HG03066 (cell line): Measurements from ENCODE around the gene MAPK7.

Experiments used
- ATAC-seq: cut with Tn5 transposase; IDR thresholded peaks from one replicate; pipeline ENCODE4 v1.9.1; 2021; ENCODE audit warnings: low read depth; ENCODE audit not compliant: unreplicated experiment

MAPK7 gene

DNA sequence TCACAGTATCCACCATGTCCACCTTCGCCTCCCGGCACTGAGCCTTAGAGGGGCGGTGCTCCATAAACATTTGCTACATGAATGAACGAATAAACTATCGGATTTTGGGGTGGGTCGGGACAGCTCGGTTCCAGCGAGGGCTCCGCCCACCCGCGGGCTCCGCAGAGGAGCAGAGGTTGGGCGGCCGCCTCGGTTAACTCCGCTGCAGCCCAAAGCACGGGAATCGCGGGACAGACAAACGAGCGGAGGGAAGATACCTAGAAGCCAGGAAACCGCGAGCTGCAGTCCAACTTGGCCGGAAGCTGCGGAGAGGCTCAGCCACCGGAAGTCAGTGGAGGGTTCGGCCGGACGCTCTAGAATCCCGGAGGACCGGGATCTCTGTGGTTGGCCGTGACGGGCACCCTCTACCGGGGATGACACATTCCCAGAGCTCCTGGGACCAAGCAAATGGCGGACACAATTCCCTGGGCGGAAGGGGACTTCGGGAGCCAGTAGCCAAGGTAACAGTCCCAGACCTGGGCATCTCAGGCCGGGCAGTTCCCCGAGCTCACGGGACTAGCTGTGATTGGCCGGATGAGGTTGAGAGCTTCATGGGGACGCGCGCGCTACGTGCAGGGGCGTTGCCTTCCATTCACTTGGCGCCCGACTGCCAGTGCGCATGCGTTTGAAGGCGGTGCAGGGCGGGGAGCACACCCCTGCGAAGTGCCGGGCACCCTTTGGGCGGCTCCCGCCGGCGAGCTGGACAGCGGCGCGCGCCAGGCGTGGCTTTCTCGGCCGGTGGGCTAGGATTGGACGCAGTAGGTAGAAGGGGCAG, 489 bp upstream of the MAPK7 start:
- peak; percentile 88 for ATAC-seq

DNA sequence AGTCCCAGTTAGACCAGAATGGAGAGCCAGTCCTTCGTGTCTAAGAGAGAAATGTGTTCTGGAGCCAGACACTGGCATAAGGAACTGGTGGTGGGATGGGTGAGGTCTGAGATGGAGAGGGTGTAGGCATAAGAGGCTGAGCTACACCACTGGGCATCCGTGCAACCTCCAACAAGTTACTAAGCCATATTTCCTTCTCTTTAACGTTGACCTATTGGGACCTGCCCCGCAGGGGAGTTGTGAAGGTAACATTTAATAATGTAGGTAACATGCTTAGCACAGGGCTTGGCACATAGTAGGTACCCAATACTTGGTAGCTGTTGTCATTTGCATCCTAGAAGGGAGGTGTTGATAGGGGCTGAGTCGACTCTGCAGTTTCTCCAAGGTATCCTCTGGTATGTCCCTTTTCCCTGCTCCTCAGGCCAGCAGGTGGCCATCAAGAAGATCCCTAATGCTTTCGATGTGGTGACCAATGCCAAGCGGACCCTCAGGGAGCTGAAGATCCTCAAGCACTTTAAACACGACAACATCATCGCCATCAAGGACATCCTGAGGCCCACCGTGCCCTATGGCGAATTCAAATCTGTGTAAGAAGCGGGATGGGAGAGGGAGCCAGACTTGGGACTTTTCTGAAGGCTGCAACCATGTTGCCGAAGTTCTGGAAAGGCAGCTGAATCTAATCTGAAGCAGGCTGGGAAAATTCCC, 1.2 kb downstream of the MAPK7 start:
- no peak for ATAC-seq

DNA sequence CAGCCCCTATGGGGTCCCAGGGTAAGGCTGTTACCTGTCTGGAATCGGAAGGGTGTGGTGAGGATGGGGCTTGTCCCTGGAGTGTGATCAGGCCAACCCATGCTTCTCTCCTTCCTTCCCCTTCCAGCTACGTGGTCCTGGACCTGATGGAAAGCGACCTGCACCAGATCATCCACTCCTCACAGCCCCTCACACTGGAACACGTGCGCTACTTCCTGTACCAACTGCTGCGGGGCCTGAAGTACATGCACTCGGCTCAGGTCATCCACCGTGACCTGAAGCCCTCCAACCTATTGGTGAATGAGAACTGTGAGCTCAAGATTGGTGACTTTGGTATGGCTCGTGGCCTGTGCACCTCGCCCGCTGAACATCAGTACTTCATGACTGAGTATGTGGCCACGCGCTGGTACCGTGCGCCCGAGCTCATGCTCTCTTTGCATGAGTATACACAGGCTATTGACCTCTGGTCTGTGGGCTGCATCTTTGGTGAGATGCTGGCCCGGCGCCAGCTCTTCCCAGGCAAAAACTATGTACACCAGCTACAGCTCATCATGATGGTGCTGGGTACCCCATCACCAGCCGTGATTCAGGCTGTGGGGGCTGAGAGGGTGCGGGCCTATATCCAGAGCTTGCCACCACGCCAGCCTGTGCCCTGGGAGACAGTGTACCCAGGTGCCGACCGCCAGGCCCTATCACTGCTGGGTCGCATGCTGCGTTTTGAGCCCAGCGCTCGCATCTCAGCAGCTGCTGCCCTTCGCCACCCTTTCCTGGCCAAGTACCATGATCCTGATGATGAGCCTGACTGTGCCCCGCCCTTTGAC, 2.4 kb downstream of the MAPK7 start:
- ATAC-seq = no peak

DNA sequence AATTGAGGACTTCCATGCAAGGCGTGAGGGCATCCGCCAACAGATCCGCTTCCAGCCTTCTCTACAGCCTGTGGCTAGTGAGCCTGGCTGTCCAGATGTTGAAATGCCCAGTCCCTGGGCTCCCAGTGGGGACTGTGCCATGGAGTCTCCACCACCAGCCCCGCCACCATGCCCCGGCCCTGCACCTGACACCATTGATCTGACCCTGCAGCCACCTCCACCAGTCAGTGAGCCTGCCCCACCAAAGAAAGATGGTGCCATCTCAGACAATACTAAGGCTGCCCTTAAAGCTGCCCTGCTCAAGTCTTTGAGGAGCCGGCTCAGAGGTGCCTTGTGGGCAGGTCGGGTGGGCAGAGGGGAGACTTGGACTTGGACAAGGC, 3.1 kb downstream of the MAPK7 start:
- no peak for ATAC-seq

DNA sequence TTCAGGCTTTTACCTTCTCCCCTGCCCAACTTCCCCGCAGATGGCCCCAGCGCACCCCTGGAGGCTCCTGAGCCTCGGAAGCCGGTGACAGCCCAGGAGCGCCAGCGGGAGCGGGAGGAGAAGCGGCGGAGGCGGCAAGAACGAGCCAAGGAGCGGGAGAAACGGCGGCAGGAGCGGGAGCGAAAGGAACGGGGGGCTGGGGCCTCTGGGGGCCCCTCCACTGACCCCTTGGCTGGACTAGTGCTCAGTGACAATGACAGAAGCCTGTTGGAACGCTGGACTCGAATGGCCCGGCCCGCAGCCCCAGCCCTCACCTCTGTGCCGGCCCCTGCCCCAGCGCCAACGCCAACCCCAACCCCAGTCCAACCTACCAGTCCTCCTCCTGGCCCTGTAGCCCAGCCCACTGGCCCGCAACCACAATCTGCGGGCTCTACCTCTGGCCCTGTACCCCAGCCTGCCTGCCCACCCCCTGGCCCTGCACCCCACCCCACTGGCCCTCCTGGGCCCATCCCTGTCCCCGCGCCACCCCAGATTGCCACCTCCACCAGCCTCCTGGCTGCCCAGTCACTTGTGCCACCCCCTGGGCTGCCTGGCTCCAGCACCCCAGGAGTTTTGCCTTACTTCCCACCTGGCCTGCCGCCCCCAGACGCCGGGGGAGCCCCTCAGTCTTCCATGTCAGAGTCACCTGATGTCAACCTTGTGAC, 3.6 kb downstream of the MAPK7 start:
- ATAC-seq = no peak

DNA sequence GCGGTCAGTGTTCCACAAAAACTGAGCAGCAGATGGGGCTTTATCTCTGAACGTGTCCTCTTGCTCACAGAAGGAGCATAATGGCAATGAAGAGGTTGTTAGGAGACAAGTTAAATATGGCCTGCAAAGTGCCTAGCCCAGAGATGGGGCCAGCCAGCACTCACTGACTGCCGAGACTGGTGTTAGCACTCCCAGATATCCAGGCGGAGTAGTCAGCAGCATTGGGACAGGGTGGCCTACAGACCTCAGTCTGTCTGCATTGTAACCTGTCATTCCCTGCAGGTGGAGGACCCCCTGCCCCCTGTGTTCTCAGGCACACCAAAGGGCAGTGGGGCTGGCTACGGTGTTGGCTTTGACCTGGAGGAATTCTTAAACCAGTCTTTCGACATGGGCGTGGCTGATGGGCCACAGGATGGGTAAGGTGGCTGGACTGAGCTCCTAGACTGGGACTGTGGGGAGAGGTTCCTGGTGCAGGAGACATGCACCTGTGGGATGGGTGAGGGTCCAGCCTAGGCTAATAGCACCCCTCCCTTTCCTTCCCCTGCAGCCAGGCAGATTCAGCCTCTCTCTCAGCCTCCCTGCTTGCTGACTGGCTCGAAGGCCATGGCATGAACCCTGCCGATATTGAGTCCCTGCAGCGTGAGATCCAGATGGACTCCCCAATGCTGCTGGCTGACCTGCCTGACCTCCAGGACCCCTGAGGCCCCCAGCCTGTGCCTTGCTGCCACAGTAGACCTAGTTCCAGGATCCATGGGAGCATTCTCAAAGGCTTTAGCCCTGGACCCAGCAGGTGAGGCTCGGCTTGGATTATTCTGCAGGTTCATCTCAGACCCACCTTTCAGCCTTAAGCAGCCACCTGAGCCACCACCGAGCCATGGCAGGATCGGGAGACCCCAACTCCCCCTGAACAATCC, 4.5 kb downstream of the MAPK7 start:
- no peak for ATAC-seq

DNA sequence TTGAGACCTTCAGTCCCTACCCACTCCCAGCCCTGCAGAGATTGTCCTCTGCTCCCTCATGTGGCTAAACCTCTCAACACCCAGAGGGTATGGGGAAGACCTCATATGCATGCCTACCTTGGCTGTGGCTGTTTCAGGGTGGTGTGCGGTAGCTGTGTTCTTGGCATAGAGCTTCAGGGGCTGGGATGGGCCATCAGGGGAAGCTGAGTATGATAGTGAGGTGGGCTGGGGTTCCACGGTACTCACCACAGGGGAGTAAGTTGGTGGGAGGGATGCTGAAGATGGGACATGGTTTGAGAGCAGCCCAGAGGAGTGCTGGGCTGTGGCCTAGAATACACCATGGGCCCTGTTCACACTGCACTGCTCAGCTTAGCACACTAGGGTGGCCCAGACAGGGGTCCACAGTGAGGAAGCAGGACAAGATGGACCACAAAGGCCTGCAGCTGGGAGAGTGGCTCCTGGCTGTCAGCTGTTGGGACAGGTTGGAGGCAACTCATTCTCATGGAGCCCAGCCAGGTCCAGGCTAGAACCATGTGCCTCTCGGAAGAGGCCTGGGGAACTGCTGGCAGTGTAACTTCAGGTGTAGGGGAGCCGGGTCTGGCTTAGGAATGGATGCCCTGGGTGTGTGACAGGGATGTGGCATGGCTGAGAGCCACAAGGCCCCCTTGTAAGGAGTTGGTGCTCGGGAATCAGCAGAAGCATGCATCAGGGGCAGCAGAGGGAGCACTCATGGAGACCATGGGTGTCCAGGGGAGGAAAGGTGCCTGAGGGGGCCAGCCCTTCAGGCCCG, 5.6 kb downstream of the MAPK7 start:
- no peak for ATAC-seq

DNA sequence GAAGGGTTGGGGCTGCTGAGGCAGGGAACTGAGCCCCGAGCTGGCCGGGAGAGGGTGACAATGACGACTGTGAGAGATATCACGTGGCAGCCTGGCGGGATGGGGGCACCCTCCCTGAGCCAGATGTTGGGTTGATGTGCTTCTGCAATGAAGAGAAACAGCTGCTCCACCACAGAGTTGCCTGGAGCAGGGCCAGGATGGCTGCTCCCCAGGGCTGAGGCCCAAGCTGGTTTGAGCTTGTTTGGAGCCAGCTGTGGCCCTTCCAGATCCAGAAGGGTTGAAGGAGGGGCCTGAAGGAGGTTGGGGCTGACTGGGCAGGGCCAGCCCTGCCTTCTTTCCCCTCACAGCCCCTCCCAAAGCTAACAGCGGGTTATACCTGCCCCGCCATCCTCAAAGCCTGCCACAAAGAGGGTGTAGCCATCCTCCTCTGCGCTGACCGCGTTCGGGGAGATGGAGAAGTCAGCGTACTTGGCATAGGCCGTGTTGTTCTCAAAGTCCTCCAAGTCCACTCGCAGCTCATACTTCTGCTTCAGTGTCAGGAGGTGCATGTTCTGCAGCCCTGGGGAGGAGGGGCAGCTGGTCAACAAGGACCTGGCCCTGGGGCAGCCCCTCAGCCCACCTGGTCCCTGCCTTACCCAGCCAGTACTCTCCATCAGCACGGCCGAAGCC, 6.6 kb downstream of the MAPK7 start:
- ATAC-seq = no peak

DNA sequence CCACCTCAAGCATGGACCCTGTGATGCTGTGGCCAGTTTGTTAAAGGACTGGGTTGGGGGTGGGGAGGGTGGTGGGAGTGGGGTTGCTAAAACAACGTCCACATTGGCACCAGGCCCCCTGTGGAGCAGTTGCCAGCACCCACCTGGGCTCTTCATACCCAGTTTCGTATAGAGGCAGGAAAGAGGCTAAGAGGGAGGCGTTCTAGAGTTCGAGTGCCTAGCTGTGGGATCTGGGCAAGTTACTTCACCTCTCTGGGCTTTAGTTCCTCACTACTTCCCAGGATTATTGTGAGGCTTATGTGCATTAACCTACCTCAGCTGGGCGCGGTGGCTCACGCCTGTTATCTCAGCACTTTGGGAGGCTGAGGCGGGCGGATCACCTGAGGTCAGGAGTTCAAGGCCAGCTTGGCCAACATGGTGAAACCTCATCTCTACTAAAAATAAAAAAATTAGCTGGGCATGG, 7.3 kb downstream of the MAPK7 start:
- ATAC-seq = no peak

DNA sequence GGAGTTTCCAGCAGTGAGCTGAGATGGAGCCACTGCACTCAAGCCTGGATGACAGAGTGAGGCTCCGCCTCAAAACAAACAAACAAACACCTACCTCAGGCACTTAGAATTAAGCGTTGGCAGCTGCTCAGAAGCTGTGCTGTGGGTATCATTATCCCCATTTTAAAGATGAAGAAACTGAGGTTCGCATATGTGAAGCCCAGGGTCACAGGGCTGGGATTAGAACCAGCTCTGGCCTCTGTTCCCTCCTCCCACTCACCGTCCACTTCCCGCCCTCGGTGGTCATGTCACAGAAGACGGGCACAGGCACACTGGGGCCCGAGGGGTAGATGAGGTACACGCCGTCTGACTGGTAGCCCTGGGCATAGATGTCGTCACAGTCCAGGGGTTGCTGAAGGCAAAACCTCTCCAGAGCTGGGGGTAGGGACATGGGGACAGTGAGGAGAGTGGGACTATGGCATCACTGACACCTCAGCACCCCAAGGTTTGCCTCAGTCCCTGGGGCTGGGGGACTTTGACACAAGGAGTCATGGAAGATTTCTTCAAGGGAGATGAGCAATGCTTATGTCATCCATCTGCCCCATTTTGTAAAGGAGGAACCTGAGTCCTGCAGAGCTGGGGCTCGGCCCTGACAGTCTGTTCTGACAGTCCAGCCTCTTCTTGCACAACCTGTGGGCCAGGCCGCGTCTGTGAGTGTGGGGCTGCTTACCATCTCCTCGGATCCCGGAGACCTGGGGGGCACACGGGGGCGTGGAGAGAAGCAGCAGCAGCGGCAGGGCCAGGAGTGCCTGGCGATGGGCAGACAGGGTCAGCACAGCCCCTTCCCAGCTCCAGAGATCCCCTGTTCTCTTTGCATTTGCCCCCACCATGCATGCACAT, 8.0 kb downstream of the MAPK7 start:
- ATAC-seq = no peak

DNA sequence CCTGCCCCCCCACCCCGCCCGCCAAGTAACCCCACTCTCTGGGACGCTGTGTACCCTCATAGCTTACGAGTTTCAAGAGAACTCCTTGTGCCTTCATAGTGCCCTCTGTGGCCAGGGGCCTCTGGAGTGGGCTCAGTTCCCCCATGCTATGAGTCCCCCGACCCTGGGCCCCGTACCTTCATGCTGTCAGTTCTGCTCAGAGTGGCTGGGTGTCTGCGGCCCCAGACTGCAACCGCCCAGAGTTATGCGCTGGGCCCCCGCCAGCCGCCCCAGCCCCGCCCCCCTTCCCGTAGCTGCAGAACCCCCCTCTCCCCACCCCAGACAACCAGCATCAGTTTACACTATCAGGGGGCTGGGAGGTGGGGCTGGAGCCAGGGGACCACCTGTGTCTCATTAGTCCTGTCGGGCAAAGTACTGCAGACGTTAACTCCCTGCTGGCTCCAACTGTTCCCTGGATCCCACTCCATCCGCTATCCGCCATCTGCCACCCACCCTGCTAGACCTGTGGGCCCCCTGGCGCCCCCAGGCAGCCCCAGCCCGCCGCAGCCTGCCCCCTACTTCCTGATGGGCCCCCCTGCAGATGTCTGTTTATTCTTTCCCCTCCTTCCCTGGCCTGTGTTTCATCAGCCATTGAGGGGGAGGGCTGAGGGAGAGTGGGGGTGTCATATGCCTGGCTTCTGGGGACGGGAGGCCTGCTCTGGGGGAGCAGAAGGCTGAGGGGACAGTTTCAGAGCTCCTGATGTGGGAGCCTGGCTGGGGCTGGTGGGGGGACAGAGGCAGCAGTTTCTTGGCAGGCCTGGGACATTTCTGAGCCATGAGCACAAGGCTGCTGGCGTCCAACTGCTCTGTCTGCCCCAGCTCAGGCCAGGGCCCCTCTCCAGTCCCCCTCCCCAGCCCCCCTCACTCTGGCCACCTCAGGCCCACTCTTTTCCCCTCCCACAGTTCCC, 8.9 kb downstream of the MAPK7 start, which contains the start of gene MFAP4:
Gene MFAP4 (minus strand): TSS at position 217 of the 947 bp plus-strand sequence. CDS start 35 bp downstream, at position 182.
- ATAC-seq = no peak

DNA sequence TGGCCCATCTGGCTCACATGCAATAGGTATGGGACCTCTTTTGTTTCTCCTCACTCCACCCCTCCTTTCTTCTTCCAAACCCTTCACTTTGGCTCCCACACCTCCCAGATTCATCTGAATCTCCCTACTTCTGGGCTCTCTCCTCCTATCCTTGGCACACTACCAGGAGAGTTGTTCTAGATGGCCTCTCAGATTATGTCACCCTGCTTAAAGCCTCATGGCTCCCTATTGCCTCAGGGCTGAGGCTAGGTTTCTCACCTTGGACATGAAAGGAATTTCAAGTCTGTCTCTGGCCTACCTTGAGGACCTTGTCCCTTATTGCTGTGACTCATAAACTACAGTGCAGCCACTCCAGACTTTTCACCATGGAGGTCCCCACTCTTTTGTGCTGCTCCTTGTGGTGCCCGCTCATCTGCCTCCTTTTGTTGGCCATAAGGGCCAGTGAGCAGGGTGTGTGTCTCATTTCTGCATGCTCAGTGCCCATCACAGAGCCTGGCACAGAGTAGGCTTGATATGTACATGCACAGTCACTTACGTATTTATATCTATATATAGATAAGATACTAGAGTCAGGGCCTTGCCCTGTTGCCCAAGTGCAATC, 9.7 kb downstream of the MAPK7 start:
- ATAC-seq = no peak

DNA sequence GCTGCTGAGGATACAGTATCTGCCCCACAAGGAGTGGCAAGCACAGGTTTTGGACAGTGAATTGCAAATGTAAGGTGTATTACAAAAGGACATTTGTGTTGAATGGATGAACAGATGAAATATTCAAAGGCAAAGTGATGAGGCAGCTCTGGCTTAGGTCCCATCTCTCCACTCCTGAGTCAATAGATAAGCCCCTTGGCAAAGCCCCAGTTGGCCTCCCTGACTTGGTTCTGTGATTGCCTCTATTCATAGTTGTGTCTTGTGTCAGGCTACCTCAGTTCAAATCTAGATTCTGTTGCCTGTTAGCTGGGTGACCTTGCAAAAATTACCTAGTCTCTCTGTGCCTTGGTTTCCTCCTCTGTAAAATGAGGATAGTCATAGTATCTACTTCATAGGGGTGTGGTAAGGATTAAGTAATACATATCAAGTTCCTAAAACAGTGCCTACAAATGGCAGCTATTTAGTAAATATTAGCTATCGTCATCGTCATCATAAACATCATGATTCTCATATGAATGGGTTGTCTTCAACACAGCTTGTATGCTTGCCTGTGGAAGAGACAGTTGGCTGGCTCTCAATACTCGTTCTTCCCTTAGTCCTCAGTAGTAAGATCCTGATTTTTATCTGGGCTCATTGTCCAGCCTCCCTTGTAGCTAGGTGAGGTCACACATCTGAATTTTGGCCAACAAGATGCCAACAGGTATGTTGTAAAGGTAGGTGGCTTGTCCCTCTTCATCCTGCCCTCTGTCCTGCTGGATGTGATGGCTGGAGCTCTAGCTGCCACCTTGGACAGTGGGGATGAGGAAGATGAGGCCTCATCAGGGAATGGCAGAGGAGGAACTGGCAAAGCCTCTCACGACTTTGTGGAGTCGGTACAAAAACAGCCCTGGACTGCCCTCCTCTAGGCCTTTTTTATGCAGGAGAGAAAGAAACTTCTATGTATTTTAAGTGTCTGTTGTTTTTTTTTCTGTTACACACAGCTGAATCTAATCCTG, 10.8 kb downstream of the MAPK7 start:
- no peak for ATAC-seq

DNA sequence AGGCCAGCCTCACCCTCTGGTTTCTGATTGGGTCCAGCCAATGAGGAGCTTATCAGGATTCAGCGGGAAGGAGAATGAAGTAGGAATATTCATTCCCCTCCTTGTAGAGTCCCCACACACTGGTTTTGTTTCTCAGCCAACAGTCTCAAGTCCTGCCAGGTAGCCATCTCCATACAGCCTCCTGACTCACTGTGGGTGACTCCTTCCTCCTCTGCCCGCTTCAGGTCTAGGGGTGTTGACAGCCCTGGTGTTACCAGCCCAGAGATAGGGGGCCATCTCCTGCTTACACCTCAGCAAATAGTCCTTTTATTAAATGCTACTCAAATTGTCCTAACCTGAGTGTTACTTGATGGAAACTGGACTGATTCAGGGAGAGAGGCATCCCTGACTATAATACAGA, 12.7 kb downstream of the MAPK7 start:
- ATAC-seq = no peak
